Glutamatergic neuron (in vitro differentiated cells): ENCODE measurements around the gene TRAPPC1. TPM values are rescaled to one million over a fixed set of nuclear protein-coding genes. Genes with fewer than 3 reads are reported as not detected.

Experiments used
- DNase-seq: peaks from one replicate; pipeline ENCODE4 v3.0.0; 2022
- H3K27ac Mint-ChIP-seq: one replicate; pipeline ENCODE4 v1.8.0; 2020; ENCODE audit warnings: mild to moderate bottlenecking, mixed read lengths, inconsistent platforms; ENCODE audit not compliant: unreplicated experiment
- H3K27me3 Mint-ChIP-seq: one replicate; pipeline ENCODE4 v1.8.0; 2020; ENCODE audit warnings: mild to moderate bottlenecking, moderate library complexity, mixed read lengths, inconsistent platforms; ENCODE audit not compliant: unreplicated experiment
- H3K36me3 Mint-ChIP-seq: one replicate; pipeline ENCODE4 v1.8.0; 2020; ENCODE audit warnings: mild to moderate bottlenecking, mixed read lengths, inconsistent platforms; ENCODE audit not compliant: unreplicated experiment
- H3K4me1 Mint-ChIP-seq: one replicate; pipeline ENCODE4 v1.8.0; 2020; ENCODE audit warnings: mild to moderate bottlenecking, low read depth, mixed read lengths, inconsistent platforms; ENCODE audit not compliant: unreplicated experiment
- H3K4me3 Mint-ChIP-seq: one replicate; pipeline ENCODE4 v1.8.0; 2020; ENCODE audit warnings: mild to moderate bottlenecking, mixed read lengths, inconsistent platforms; ENCODE audit not compliant: unreplicated experiment
- H3K9me3 Mint-ChIP-seq: one replicate; pipeline ENCODE4 v1.8.0; 2020; ENCODE audit warnings: mild to moderate bottlenecking, moderate library complexity, mixed read lengths, inconsistent platforms; ENCODE audit not compliant: unreplicated experiment
- total RNA-seq: library from RNA; stranded (reverse); fragmentation: NEBNext Ultra II Directional; extraction: Animal tissue kit (Norgen Biotek cat#: 25700); gene quantifications from one replicate; pipeline ENCODE4 v1.2.1, GENCODE V29; 2021; ENCODE audit not compliant: unreplicated experiment
- TF ChIP-seq, protein P1 (sequence below): fragments of 200-600 bp; sonication (generic); IDR thresholded peaks from one replicate; pipeline ENCODE4 v1.5.0; 2021; ENCODE audit not compliant: partially characterized antibody, unreplicated experiment

The TRAPPC1 gene
- total RNA-seq, 1 donor from 2014 or later, result 214 TPM

DNA sequence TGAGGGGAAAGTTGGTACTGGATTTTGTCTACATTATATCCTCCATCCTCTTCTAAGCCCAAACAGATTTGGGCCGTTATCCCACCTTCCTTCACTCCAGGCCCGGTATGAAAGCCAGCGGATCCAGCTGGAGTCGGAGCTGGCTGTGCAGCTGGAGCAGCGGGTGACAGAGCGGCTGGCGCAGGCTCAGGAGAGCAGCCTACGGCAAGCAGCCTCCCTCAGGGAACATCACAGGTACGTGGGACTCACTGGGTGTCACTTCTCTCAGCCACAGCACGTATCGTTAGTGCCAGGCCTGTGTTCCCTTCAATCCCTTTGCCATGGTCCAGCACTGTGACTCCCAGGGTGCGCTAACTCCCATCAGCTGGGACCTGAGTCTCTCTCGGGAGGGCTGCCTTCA is 11.5 kb upstream of the TRAPPC1 start:
- Mint-ChIP-seq H3K27me3 (peaks cover 4% of the 10 kb centered on the region), H3K4me1 (peaks cover 2% of the 10 kb centered on the region), H3K4me3 (no peak overlapping the region), H3K9me3 (peaks cover 5% of the 10 kb centered on the region), H3K36me3 (peaks cover 11% of the 10 kb centered on the region), H3K27ac (no peak overlapping the region)
- TF ChIP-seq, protein P1, sequence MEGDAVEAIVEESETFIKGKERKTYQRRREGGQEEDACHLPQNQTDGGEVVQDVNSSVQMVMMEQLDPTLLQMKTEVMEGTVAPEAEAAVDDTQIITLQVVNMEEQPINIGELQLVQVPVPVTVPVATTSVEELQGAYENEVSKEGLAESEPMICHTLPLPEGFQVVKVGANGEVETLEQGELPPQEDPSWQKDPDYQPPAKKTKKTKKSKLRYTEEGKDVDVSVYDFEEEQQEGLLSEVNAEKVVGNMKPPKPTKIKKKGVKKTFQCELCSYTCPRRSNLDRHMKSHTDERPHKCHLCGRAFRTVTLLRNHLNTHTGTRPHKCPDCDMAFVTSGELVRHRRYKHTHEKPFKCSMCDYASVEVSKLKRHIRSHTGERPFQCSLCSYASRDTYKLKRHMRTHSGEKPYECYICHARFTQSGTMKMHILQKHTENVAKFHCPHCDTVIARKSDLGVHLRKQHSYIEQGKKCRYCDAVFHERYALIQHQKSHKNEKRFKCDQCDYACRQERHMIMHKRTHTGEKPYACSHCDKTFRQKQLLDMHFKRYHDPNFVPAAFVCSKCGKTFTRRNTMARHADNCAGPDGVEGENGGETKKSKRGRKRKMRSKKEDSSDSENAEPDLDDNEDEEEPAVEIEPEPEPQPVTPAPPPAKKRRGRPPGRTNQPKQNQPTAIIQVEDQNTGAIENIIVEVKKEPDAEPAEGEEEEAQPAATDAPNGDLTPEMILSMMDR, result no peak
- DNase-seq, result no peak

DNA sequence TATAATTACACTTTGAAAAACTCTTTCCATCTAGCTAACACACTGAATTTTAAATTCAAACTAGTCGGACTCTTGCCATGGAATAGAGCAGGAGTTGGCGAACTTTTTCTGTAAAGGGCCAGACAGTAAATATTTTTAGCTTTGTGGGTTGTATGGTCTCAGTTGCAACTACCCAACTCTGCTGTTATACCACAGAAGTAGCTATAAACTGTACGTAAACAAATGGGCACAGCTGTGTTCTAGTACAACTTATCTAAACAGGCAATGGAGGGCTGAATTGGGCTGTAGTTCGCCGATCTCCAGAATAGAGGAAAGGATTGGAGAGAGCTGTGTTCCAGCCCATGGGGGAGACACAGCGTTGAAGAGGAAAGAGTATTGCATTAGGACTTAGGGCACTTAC is 9.0 kb upstream of the TRAPPC1 start:
- TF ChIP-seq, protein P1, result no peak
- Mint-ChIP-seq H3K4me1 (peaks cover 14% of the 10 kb centered on the region), H3K9me3 (peaks cover 10% of the 10 kb centered on the region), H3K4me3 (no peak overlapping the region), H3K36me3 (peaks cover 11% of the 10 kb centered on the region), H3K27me3 (peaks cover 7% of the 10 kb centered on the region), H3K27ac (no peak overlapping the region)
- no peak for DNase-seq

DNA sequence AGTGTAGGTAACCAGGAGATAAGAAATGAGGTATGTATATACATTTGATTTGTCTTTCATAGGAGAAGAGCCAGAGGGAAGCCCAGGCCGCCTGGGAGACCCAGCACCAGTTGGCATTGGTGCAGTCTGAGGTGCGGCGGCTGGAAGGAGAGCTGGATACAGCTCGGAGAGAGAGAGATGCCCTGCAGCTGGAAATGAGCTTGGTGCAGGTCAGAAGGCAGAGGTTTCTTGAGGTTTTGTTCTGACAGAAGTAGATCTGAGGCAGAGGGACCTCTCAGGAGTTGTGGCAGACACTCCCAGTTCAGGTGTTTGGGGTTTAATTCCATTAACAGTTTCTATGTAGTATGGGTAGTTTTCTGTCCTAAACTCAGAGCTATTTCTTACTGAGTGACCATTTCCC is 8.3 kb upstream of the TRAPPC1 start:
- H3K27me3 Mint-ChIP-seq, result peaks cover 7% of the 10 kb centered on the region
- no peak overlapping the region for H3K4me3 Mint-ChIP-seq
- H3K27ac Mint-ChIP-seq, result no peak overlapping the region
- H3K36me3 Mint-ChIP-seq, result peaks cover 16% of the 10 kb centered on the region
- H3K9me3 Mint-ChIP-seq, result peaks cover 10% of the 10 kb centered on the region
- peaks cover 14% of the 10 kb centered on the region for H3K4me1 Mint-ChIP-seq
- TF ChIP-seq, protein P1, result no peak
- DNase-seq, result no peak

DNA sequence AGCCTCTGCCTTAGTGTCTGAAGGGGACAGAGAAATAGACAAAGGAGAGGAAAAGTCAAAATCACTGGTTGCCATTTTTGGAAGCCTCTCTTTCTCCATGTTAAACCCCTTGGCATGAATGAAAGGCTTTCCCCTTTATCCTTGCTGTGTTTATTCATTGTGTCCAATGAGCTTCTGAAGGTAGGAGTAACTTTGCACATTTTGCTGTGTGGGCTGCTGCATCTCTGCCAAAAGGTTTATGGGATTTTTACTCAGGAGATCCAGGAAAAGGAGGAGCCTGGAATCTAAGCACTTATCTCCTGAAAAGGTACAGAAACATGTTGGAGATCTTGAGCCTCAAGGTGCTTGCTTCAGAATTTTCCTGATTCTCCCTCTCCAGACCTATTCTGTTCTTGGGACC is 4.1 kb upstream of the TRAPPC1 start:
- DNase-seq, result no peak
- Mint-ChIP-seq H3K27me3 (peaks cover 16% of the 10 kb centered on the region), H3K27ac (no peak overlapping the region), H3K4me1 (peaks cover 29% of the 10 kb centered on the region), H3K36me3 (peaks cover 15% of the 10 kb centered on the region), H3K9me3 (peaks cover 15% of the 10 kb centered on the region), H3K4me3 (peak overlapping the region; percentile 34)
- TF ChIP-seq, protein P1, result no peak

DNA sequence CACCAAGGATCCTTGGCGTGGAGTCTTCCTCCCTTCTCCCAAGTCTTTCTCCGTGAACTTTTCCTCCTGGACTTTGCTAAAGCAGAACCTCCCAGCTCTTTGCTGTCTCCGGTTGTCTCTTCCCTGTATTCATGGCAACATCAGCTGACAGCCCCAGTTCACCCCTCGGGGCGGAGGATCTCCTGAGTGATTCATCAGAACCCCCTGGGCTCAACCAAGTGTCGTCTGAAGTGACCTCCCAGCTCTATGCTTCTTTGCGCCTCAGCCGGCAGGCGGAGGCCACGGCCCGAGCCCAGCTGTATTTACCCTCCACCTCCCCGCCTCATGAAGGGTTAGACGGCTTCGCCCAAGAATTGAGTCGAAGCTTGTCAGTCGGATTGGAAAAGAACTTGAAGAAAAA is 1.2 kb upstream of the TRAPPC1 start:
- H3K27ac Mint-ChIP-seq, result peak overlapping the region; percentile 88
- H3K27me3 Mint-ChIP-seq, result peaks cover 19% of the 10 kb centered on the region
- H3K9me3 Mint-ChIP-seq, result peaks cover 11% of the 10 kb centered on the region
- TF ChIP-seq, protein P1, result no peak
- no peak for DNase-seq
- H3K4me1 Mint-ChIP-seq, result peaks cover 30% of the 10 kb centered on the region
- peak overlapping the region; percentile 99 for H3K4me3 Mint-ChIP-seq
- H3K36me3 Mint-ChIP-seq, result peaks cover 7% of the 10 kb centered on the region
